Muscle layer of duodenum (tissue), 2 donors: Measurements from ENCODE around the gene C3orf52.
"Not testable (repeated sequence)": the region's sequence is repeated elsewhere in the genome, so short reads cannot be mapped to it uniquely, and the experiment has no call there.

Experiments
- H3K27ac ChIP-seq: one replicate; pipeline ENCODE4 v1.7.0; 2013; ENCODE audit warnings: mild to moderate bottlenecking, low read length
- H3K27me3 ChIP-seq: one replicate; pipeline ENCODE4 v1.7.0; 2013; ENCODE audit warnings: low read depth, mild to moderate bottlenecking, control low read depth, low read length
- H3K36me3 ChIP-seq, 2 donors: one replicate each; pipeline ENCODE4 v1.7.0; 2013; ENCODE audit warnings: low read length in 2 of 2, control low read depth in 1 of 2, mild to moderate bottlenecking in 1 of 2; ENCODE audit not compliant: insufficient read depth in 2 of 2, control insufficient read depth in 1 of 2
- H3K4me1 ChIP-seq, 2 donors: one replicate each; pipeline ENCODE4 v1.7.0; 2013; ENCODE audit warnings: low read length in 2 of 2, mild to moderate bottlenecking in 2 of 2, control low read depth in 1 of 2, moderate library complexity in 1 of 2; ENCODE audit not compliant: insufficient read depth in 2 of 2, control insufficient read depth in 1 of 2
- H3K4me3 ChIP-seq, 2 donors: one replicate each; pipeline ENCODE4 v1.7.0; 2013; ENCODE audit warnings: low read length in 2 of 2, low read depth in 1 of 2, mild to moderate bottlenecking in 1 of 2
- H3K9me3 ChIP-seq, 2 donors: one replicate each; pipeline ENCODE4 v1.7.0; 2013; ENCODE audit warnings: low read length in 2 of 2, control low read depth in 1 of 2, mild to moderate bottlenecking in 1 of 2; ENCODE audit not compliant: control insufficient read depth in 1 of 2
- donor health status: healthy.

The C3orf52 gene

DNA sequence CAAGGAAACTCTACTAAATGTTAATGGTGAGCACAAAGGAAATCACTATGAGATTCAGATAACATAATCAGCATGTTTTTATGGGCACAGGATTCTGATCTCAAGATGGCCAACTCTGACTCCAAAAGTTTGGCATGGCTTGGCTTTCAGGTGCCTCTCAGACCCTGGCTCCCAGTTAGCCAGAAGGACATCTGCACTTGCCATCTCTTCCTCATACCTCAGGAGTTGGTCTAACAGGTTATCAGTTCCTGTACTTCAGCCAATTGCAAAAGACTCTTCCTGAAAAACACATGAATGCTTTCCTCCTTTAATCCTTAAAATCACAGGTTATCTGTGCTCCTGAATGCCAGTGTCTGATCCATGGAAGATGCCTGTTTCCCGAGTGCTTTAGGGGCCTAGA is 26.7 kb upstream of the C3orf52 start:
- H3K4me1 ChIP-seq, result no peaks in the 10 kb centered on the region
- H3K27me3 ChIP-seq, result no peaks in the 10 kb centered on the region
- H3K9me3 ChIP-seq, result no peaks in the 10 kb centered on the region
- H3K27ac ChIP-seq, result no peak overlapping the region
- no peak overlapping the region for H3K4me3 ChIP-seq
- H3K36me3 ChIP-seq, result no peaks in the 10 kb centered on the region

DNA sequence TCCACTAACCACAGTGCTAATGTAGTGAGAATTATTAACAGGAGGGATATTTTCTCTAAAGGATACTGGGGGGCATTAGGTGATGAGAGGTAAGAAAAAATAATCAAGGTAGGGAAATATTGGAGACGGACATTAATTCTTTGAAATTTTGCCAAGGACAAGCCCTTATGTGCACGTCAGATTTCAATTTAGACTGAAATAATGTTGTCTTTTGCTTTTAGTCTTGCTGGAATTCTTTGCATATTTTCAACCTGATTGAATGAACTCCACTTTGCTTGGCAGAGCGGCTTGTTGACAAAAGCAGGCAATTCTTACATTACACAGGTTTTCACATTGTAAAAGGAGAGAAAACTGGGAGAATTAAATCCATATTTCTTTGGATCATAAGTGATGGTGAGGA is 25.0 kb upstream of the C3orf52 start:
- Histone ChIP-seq H3K36me3 (no peaks in the 10 kb centered on the region), H3K4me1 (no peaks in the 10 kb centered on the region), H3K9me3 (no peaks in the 10 kb centered on the region), H3K4me3 (no peak overlapping the region), H3K27me3 (no peaks in the 10 kb centered on the region), H3K27ac (no peak overlapping the region)

DNA sequence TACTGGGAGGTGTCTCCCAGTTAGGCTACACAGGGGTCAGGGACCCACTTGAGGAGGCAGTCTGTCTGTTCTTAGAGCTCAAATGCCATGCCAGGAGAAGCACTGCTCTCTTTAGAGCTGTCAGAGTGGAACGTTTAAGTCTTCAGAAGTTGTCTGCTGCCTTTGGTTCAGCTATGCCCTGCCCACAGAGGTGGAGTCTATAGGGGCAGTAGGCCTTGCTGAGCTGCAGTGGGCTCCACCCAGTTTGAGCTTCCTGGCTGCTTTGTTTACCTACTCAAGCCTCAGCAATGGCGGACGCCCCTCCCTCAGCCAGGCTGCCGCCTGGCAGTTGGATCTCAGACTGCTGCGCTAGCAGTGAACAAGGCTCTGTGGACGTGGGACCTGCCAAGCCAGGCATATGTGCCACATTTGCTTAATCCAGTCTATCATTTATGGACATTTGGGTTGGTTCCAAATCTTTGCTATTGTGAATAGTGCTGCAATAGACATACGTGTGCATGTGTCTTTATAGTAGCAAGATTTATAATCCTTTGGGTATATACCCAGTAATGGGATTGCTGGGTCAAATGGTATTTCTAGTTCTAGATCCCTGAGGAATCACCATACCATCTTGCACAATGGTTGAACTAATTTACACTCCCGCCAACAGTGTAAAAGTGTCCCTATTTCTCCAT is 13.7 kb upstream of the C3orf52 start:
- not testable (repeated sequence) for H3K9me3 ChIP-seq, H3K4me3 ChIP-seq, H3K27me3 ChIP-seq, H3K36me3 ChIP-seq, H3K4me1 ChIP-seq, H3K27ac ChIP-seq

DNA sequence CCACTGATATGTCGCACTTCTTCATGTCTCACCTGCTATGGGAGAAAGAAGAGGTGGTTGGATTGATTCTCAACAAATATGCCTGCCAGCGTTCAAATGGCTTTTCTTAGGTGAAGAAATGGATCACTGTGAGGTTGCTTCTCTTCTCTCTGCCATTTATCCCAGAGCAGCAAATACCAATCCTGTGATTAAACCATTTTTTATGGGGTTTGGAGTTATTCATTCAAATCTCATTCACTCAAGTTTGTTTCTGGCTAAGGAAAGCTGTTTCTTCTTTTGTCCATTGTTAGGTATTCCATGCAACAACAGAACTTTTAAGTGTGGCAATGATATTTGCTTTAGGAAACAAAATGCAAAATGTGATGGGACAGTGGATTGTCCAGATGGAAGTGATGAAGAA is 12.2 kb upstream of the C3orf52 start:
- H3K27me3 ChIP-seq, result no peaks in the 10 kb centered on the region
- H3K4me1 ChIP-seq, result peaks cover 0 to 6% of the 10 kb centered on the region in 2 donors
- no peaks in the 10 kb centered on the region for H3K9me3 ChIP-seq
- H3K36me3 ChIP-seq, result no peaks in the 10 kb centered on the region
- H3K4me3 ChIP-seq, result no peak overlapping the region
- H3K27ac ChIP-seq, result no peak overlapping the region

DNA sequence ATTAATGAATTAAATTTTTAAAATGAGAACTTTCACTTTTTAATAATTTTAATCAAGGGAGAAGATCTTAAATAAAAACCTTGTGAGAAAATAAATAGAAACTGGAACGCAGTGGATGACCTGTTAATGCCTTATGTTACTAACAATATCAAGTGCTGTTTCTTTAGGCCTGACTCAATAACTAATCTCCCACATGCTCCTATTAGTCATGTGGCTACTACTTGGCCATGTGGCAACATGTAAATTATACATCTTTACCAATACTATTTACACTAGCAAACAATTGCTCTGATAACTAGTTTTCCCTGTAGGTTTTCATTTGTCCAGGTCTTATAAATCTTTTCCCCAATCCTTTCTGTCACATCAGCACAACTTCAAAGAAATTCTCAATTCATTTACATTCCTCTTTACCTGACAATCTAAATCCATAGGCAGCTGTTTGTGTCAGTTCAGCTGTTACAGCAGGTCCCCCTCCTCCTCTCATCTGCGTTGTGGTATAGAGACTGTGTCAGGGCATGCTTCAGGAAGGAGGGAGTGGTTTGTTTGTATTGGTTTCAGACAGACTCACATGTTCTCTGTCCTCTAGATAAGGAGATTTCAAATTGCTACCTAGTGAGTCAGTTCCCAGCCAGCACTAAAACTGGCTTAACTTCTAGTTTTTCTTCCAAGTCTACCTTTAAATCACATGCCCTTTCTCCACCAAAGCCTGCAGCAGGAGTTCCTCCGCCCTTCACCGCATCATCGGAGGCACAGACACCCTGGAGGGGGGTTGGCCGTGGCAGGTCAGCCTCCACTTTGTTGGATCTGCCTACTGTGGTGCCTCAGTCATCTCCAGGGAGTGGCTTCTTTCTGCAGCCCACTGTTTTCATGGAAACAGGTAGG is 11.3 kb upstream of the C3orf52 start:
- no peaks in the 10 kb centered on the region for H3K9me3 ChIP-seq
- no peaks in the 10 kb centered on the region for H3K36me3 ChIP-seq
- no peak overlapping the region for H3K4me3 ChIP-seq
- peaks cover 0 to 6% of the 10 kb centered on the region in 2 donors for H3K4me1 ChIP-seq
- H3K27ac ChIP-seq, result peak overlapping the region; percentile 25
- H3K27me3 ChIP-seq, result no peaks in the 10 kb centered on the region

DNA sequence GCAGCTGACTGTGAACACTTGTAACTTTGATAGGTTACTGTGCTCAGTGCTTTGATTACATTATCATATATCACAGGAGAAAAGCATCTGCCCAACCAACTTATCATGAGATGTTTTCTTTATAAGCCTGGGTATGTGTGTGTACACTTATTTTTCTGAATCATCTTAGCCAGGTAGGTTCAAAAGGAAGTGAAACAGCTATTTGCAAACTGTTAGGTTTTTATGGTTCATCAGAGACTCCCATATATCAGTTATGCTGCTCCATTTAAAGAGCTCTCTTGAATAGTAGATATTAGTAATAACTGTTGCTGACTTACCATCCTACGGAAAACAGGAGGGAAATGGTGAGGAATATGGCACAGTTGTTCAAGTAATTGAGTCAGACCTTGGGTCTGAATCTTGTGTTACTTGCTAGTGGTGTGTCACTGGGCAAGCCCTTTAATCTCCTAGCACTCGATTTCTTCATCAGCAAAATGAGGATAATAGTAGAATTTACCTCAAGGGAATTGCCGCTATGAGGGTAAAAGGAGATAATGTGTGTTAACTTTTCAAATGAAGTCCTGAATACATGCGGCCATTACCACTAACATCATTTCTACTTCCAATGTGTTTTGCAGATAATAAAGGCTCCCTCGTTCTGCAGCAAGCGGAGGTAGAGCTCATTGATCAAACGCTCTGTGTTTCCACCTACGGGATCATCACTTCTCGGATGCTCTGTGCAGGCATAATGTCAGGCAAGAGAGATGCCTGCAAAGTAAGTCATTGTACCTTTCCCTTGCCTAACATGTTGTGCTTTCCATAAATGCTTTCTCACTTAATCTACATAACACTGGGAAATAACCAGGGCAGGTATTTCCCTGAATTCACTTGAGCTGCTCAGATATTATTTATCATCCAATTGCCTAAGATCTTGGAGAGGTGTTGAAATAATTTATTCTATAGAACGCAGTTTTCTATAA is 7.8 kb upstream of the C3orf52 start:
- H3K9me3 ChIP-seq, result no peaks in the 10 kb centered on the region
- no peaks in the 10 kb centered on the region for H3K27me3 ChIP-seq
- H3K4me3 ChIP-seq, result no peak overlapping the region
- H3K36me3 ChIP-seq, result no peaks in the 10 kb centered on the region
- no peak overlapping the region for H3K27ac ChIP-seq
- peaks cover 0 to 6% of the 10 kb centered on the region in 2 donors for H3K4me1 ChIP-seq

DNA sequence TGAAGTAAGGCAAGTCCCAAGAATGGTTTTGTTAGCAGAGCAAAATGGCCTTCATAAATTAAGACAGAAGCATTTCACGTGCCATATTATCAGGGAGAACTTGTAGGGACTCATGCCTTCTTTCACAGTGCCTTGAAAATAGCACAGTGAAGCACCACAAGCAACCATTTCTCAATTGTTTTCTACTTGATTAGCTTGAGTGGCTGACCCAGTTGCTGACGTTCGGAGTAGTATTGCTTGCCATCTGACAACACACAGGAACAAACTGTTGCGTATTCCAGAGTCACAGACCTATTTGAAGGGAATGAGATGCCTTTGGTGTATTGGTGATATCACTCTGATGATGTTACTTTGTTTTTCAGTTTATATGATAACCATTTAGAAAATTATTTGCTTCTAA is 3.0 kb upstream of the C3orf52 start:
- Histone ChIP-seq H3K27ac (no peak overlapping the region), H3K4me3 (no peak overlapping the region), H3K27me3 (no peaks in the 10 kb centered on the region), H3K4me1 (peaks cover 0 to 4% of the 10 kb centered on the region in 2 donors), H3K36me3 (no peaks in the 10 kb centered on the region), H3K9me3 (no peaks in the 10 kb centered on the region)

DNA sequence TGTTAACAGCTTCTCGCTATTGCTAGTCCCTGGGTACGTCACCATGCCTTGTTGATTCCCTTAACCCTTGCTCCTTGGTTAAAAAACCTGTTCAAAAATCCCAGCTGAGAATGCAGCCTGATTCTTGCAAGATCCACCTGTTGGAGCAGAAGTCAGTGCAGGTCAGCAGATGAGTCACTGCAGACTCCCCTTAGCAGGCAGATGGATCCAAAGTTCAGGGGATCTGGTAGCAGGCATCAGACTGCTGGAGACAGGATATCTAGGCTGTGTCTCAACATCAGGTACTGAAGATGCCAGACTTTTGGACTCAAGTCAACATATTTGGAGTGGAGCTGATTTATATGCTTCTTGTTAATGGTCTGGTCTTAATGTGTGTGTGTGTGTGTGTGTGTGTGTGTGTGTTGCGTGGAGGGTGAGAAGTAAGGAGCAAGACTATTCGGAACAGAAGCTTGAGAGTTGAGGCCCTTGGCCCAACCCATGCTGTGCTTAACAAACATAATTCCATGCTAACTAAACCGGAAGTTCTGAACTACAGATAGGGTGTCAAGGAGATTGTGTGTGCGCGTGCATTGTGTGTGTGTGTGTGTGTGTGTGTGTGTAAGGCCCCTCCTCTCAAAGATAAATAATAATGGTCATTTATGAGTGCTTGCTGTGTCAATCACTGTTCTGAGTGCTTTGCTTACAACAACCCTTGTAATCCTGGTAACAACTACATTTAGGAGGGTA is 1.0 kb upstream of the C3orf52 start:
- no peaks in the 10 kb centered on the region for H3K27me3 ChIP-seq
- peaks cover 0 to 4% of the 10 kb centered on the region in 2 donors for H3K4me1 ChIP-seq
- H3K36me3 ChIP-seq, result no peaks in the 10 kb centered on the region
- no peaks in the 10 kb centered on the region for H3K9me3 ChIP-seq
- no peak overlapping the region for H3K27ac ChIP-seq
- peak overlapping the region in 1 of 2 donors; percentile 74 for H3K4me3 ChIP-seq

DNA sequence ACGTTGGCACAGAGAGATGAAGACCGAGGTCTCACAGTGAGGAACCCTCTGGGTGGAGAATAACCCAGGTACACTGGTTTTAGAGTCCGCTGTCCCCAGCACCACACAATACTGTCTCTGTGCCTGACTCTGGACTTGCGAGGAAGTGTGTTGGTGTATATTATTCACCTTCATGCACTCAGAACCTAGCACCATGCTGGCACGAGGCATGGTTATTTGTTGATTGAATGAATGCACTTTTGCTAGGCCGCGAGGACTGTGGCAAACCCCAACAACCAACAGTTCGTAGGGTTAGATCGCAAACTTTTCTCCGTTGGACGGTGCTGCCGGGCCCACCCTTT is 484 bp upstream of the C3orf52 start:
- Histone ChIP-seq H3K36me3 (no peaks in the 10 kb centered on the region), H3K9me3 (no peaks in the 10 kb centered on the region), H3K27ac (no peak overlapping the region), H3K4me1 (peaks cover 0 to 4% of the 10 kb centered on the region in 2 donors), H3K4me3 (peak overlapping the region; percentile 44 to 74), H3K27me3 (no peaks in the 10 kb centered on the region)

DNA sequence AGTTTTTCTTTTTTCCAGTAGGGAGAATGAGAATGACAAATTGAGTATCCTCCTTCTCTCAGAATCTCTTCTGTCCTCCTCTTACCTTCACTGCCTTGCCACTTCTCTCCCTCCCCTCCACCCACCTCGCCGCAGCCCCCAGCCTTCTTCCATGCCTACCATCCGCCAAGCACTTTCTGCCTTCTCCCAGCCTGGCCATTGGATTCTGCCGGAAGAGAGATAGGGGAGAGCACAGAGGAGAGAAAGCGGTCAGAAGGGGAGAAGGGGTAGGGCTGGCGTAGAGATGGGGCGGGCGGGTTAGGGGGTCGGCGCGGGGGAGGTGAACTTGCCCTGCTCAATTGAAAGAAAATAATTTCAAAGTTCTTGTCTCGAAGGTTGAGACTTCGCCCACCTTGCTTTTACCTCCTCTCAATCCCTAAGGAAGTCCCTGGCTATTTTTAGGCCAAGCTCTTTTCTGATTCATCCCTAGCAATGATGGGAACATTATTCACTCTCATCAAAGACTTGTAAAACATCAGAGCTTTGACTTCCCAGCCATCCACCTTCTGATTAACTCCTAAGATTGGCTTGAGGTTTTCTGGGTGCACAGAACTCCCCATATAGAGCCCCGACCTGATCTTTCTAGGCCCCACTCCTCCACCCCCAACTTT is 811 bp downstream of the C3orf52 start:
- Histone ChIP-seq H3K4me1 (peaks cover 0 to 4% of the 10 kb centered on the region in 2 donors), H3K36me3 (no peaks in the 10 kb centered on the region), H3K27me3 (no peaks in the 10 kb centered on the region), H3K9me3 (no peaks in the 10 kb centered on the region), H3K4me3 (peak overlapping the region; percentile 44 to 74), H3K27ac (no peak overlapping the region)
